Mesenteric fat pad (tissue), 1 donor: ENCODE measurements around the gene TTC7B. TPM values are rescaled to one million over a fixed set of nuclear protein-coding genes. Genes with fewer than 3 reads are reported as not detected.
A peak's percentile ranks its signal among the peaks of the same experiment; 100 is the strongest.

ENCODE experiments used
- DNase-seq: peaks from one replicate; pipeline ENCODE4 v3.0.0-alpha.2; 2020; ENCODE audit warnings: low spot score
- total RNA-seq: library from RNA; stranded (reverse); fragmentation: NEBNext Ultra II Directional; extraction: Animal tissue kit (Norgen Biotek cat#: 25700); gene quantifications from one replicate; pipeline ENCODE4 v1.2.1, GENCODE V29; 2021
- donor health status: DM: yes; HTN: yes; CAD: no.

The TTC7B gene
- total RNA-seq, 1 donor from 2014 or later = 92.3 TPM

- peak; percentile 60 for DNase-seq
These were observed 38.9 kb downstream of the TTC7B start for GRCh38 chr14:90777358-90777757.

- no peak for DNase-seq
These were observed 40.8 kb downstream of the TTC7B start for GRCh38 chr14:90775441-90775840.

- no peak for DNase-seq
These were observed 41.9 kb downstream of the TTC7B start for GRCh38 chr14:90774316-90774715.

- DNase-seq = no peak
These were observed 42.5 kb downstream of the TTC7B start for GRCh38 chr14:90773705-90774104.

- no peak for DNase-seq
These were observed 43.1 kb downstream of the TTC7B start for GRCh38 chr14:90773196-90773486.

GRCh38 chr14:90767899-90768298, 48.3 kb downstream of the TTC7B start:
- no peak for DNase-seq

GRCh38 chr14:90760591-90761316, 55.5 kb downstream of the TTC7B start:
- no peak for DNase-seq

- no peak for DNase-seq
These were observed 56.2 kb downstream of the TTC7B start for GRCh38 chr14:90760078-90760444.

GRCh38 chr14:90759370-90760077, 56.7 kb downstream of the TTC7B start:
- no peak for DNase-seq

- DNase-seq = no peak
These were observed 57.3 kb downstream of the TTC7B start for GRCh38 chr14:90758959-90759358.

- peak; percentile 98 for DNase-seq
These were observed 58.0 kb downstream of the TTC7B start for GRCh38 chr14:90758028-90758889.

- DNase-seq = no peak
These were observed 58.8 kb downstream of the TTC7B start for GRCh38 chr14:90757452-90757851.

GRCh38 chr14:90756755-90757345, 59.4 kb downstream of the TTC7B start:
- no peak for DNase-seq

- no peak for DNase-seq
These were observed 60.4 kb downstream of the TTC7B start for GRCh38 chr14:90755661-90756304.

- no peak for DNase-seq
These were observed 62.7 kb downstream of the TTC7B start for GRCh38 chr14:90753456-90754005.

GRCh38 chr14:90750701-90751100, 65.5 kb downstream of the TTC7B start:
- no peak for DNase-seq

GRCh38 chr14:90750191-90750590, 66.0 kb downstream of the TTC7B start:
- DNase-seq = no peak

- DNase-seq = no peak
These were observed 68.3 kb downstream of the TTC7B start for GRCh38 chr14:90747909-90748308.

- no peak for DNase-seq
These were observed 72.4 kb downstream of the TTC7B start for GRCh38 chr14:90743826-90744225.

- no peak for DNase-seq
These were observed 72.8 kb downstream of the TTC7B start for GRCh38 chr14:90743425-90743824.

GRCh38 chr14:90742729-90743128, 73.5 kb downstream of the TTC7B start:
- no peak for DNase-seq
